ENCODE measurements around the gene TBC1D16. TPM values are rescaled to one million over a fixed set of nuclear protein-coding genes. Genes with fewer than 3 reads are reported as not detected.

Gene TBC1D16
- total and polyA plus RNA-seq, 2 experiments from 2014 or later: 24.5 to 38.1 TPM

- Histone ChIP-seq H3K27me3 (no peaks in the 10 kb centered on the region), H3K4me2 (peak overlapping the region; percentile 93), H3K79me2 (peaks cover 44% of the 10 kb centered on the region), H3K27ac (peak overlapping the region; percentile 63), H3K9me3 (ENCODE audit: low read depth) (no peaks in the 10 kb centered on the region), H3K4me3 (no peak overlapping the region), H3K36me3 (replicated peaks; ENCODE audit: insufficient read depth, low read depth) (no peaks in the 10 kb centered on the region), H2AFZ (no peak overlapping the region), H3K9me2 (replicated peaks; ENCODE audit: insufficient read depth) (no peaks in the 10 kb centered on the region), H3K4me1 (ENCODE audit: insufficient read depth) (peaks cover 85% of the 10 kb centered on the region), H4K20me1 (ENCODE audit: insufficient read depth, poor library complexity, severe bottlenecking) (no peaks in the 10 kb centered on the region)
- DNase-seq (ENCODE audit: low spot score): no peak
- 91% methylated on average over 17 of the region's 17 CpGs for WGBS (ENCODE audit: low lambda C conversion rate, missing lambda C conversion rate)
- TF ChIP-seq CTCF (IDR thresholded peaks at IDR 0.05; ENCODE audit: poor library complexity) (no peak), EZH2 (IDR thresholded peaks at IDR 0.05; ENCODE audit: borderline replicate concordance) (no peak), EZH2phosphoT487 (IDR thresholded peaks at IDR 0.05; ENCODE audit: low read depth, severe bottlenecking, unreplicated experiment) (no peak)
These were observed 45.0 kb downstream of the TBC1D16 start for GRCh38 chr17:79990704-79991103.

- DNase-seq (ENCODE audit: low spot score): peak; percentile 56
- no peaks in the 10 kb centered on the region for H4K20me1 ChIP-seq (ENCODE audit: insufficient read depth, poor library complexity, severe bottlenecking)
- H3K9me3 ChIP-seq (ENCODE audit: low read depth): no peaks in the 10 kb centered on the region
- no peaks in the 10 kb centered on the region for H3K27me3 ChIP-seq
- TF ChIP-seq EZH2 (IDR thresholded peaks at IDR 0.05; ENCODE audit: borderline replicate concordance): no peak
- no peak for TF ChIP-seq CTCF (IDR thresholded peaks at IDR 0.05; ENCODE audit: poor library complexity)
- no peak for TF ChIP-seq EZH2phosphoT487 (IDR thresholded peaks at IDR 0.05; ENCODE audit: low read depth, severe bottlenecking, unreplicated experiment)
- H3K4me3 ChIP-seq: no peak overlapping the region
- H3K79me2 ChIP-seq: peaks cover 47% of the 10 kb centered on the region
- no peaks in the 10 kb centered on the region for H3K36me3 ChIP-seq (replicated peaks; ENCODE audit: insufficient read depth, low read depth)
- H3K4me1 ChIP-seq (ENCODE audit: insufficient read depth): peaks cover 84% of the 10 kb centered on the region
- H2AFZ ChIP-seq: no peak overlapping the region
- no peaks in the 10 kb centered on the region for H3K9me2 ChIP-seq (replicated peaks; ENCODE audit: insufficient read depth)
- H3K27ac ChIP-seq: peak overlapping the region; percentile 89
- no peak overlapping the region for H3K4me2 ChIP-seq
- WGBS (ENCODE audit: low lambda C conversion rate, missing lambda C conversion rate): 64% methylated on average over 21 of the region's 21 CpGs
These were observed 45.5 kb downstream of the TBC1D16 start for GRCh38 chr17:79990051-79990592.

GRCh38 chr17:79989106-79989835 lies 46.4 kb downstream of the TBC1D16 start:
- Histone ChIP-seq H3K4me3 (no peak overlapping the region), H3K27ac (peak overlapping the region; percentile 89), H3K4me1 (ENCODE audit: insufficient read depth) (peaks cover 76% of the 10 kb centered on the region), H2AFZ (no peak overlapping the region), H3K9me2 (replicated peaks; ENCODE audit: insufficient read depth) (no peaks in the 10 kb centered on the region), H3K79me2 (peaks cover 47% of the 10 kb centered on the region), H3K9me3 (ENCODE audit: low read depth) (no peaks in the 10 kb centered on the region), H3K36me3 (replicated peaks; ENCODE audit: insufficient read depth, low read depth) (no peaks in the 10 kb centered on the region), H3K4me2 (peak overlapping the region; percentile 47), H4K20me1 (ENCODE audit: insufficient read depth, poor library complexity, severe bottlenecking) (no peaks in the 10 kb centered on the region), H3K27me3 (no peaks in the 10 kb centered on the region)
- TF ChIP-seq EZH2phosphoT487 (IDR thresholded peaks at IDR 0.05; ENCODE audit: low read depth, severe bottlenecking, unreplicated experiment): no peak
- TF ChIP-seq EZH2 (IDR thresholded peaks at IDR 0.05; ENCODE audit: borderline replicate concordance): no peak
- no peak for TF ChIP-seq CTCF (IDR thresholded peaks at IDR 0.05; ENCODE audit: poor library complexity)
- WGBS (ENCODE audit: low lambda C conversion rate, missing lambda C conversion rate): 85% methylated on average over 20 of the region's 20 CpGs
- no peak for DNase-seq (ENCODE audit: low spot score)

Data from hepatocyte (in vitro differentiated cells).